OCI-LY1 (cell line): ENCODE measurements around the gene MYBBP1A.

ENCODE experiments used
- EZH2 ChIP-seq: fragments of 200-600 bp; sonication (generic), shearing (Covaris generic); IDR thresholded peaks from 2 replicates; pipeline ENCODE4 v1.8.0; 2017; ENCODE audit warnings: borderline replicate concordance, mixed run types, mild to moderate bottlenecking, antibody characterized with exemption, low read length, moderate library complexity, mixed read lengths
- TF ChIP-seq, protein P1 (sequence below): fragments of 200-600 bp; sonication (generic), shearing (Covaris generic); IDR thresholded peaks from 2 replicates; pipeline ENCODE4 v1.5.1; 2017; ENCODE audit warnings: mild to moderate bottlenecking, antibody characterized with exemption, low read length, moderate library complexity, mixed read lengths

GRCh38 chr17:4565209-4566141, 10.3 kb upstream of the MYBBP1A start:
- TF ChIP-seq EZH2 = no peak
- TF ChIP-seq, protein P1, sequence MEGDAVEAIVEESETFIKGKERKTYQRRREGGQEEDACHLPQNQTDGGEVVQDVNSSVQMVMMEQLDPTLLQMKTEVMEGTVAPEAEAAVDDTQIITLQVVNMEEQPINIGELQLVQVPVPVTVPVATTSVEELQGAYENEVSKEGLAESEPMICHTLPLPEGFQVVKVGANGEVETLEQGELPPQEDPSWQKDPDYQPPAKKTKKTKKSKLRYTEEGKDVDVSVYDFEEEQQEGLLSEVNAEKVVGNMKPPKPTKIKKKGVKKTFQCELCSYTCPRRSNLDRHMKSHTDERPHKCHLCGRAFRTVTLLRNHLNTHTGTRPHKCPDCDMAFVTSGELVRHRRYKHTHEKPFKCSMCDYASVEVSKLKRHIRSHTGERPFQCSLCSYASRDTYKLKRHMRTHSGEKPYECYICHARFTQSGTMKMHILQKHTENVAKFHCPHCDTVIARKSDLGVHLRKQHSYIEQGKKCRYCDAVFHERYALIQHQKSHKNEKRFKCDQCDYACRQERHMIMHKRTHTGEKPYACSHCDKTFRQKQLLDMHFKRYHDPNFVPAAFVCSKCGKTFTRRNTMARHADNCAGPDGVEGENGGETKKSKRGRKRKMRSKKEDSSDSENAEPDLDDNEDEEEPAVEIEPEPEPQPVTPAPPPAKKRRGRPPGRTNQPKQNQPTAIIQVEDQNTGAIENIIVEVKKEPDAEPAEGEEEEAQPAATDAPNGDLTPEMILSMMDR = peak; percentile 82
